Liver (tissue), 9 donors: ENCODE data around the gene SCLY. TPM values are rescaled to one million over a fixed set of nuclear protein-coding genes. Genes with fewer than 3 reads are reported as not detected.
A peak's percentile ranks its signal among the peaks of the same experiment; 100 is the strongest.

ENCODE experiments used
- DNase-seq: peaks from one replicate; pipeline ENCODE4 v3.0.0-alpha.2; 2017; ENCODE audit warnings: low spot score
- H3K27ac ChIP-seq, 2 donors: one replicate each; pipeline ENCODE4 v1.7.0; 2013; ENCODE audit warnings: inconsistent platforms in 2 of 2, low read length in 2 of 2, control low read depth in 1 of 2, low read depth in 1 of 2, mild to moderate bottlenecking in 1 of 2
- H3K27me3 ChIP-seq, 4 donors: one replicate each; pipeline versions ENCODE4 v1.6.1 to v1.7.0; 2013; ENCODE audit warnings: low read length in 3 of 4, inconsistent platforms in 1 of 4, mild to moderate bottlenecking in 1 of 4, moderate library complexity in 1 of 4; ENCODE audit not compliant: control insufficient read depth in 4 of 4, insufficient read depth in 4 of 4
- H3K36me3 ChIP-seq, 4 donors: one replicate each; pipeline versions ENCODE4 v1.6.1 to v1.7.0; 2013; ENCODE audit warnings: low read length in 3 of 4, mild to moderate bottlenecking in 3 of 4, low read depth in 1 of 4, moderate library complexity in 1 of 4; ENCODE audit not compliant: control insufficient read depth in 4 of 4, insufficient read depth in 3 of 4
- H3K4me1 ChIP-seq, 4 donors: one replicate each; pipeline versions ENCODE4 v1.6.1 to v1.7.0; 2013; ENCODE audit warnings: low read length in 3 of 4, mild to moderate bottlenecking in 3 of 4, moderate library complexity in 1 of 4; ENCODE audit not compliant: control insufficient read depth in 4 of 4, insufficient read depth in 4 of 4
- H3K4me3 ChIP-seq, 3 donors: one replicate each; pipeline versions ENCODE4 v1.6.1 to v1.7.0; 2013; ENCODE audit warnings: low read length in 3 of 3, control low read depth in 1 of 3, low read depth in 1 of 3, mild to moderate bottlenecking in 1 of 3
- H3K9ac ChIP-seq, 2 donors: one replicate each; pipeline ENCODE4 v1.7.0; 2013; ENCODE audit warnings: low read length in 2 of 2, mild to moderate bottlenecking in 2 of 2, moderate library complexity in 2 of 2, control low read depth in 1 of 2, low read depth in 1 of 2
- H3K9me3 ChIP-seq, 4 donors: one replicate each; pipeline versions ENCODE4 v1.6.1 to v1.7.0; 2013; ENCODE audit warnings: low read length in 3 of 4; ENCODE audit not compliant: control insufficient read depth in 4 of 4
- EGR1 ChIP-seq, 2 donors: IDR thresholded peaks; 2 replicates each; pipeline ENCODE4 v1.6.1; 2016 to 2018; ENCODE audit warnings: antibody characterized with exemption in 2 of 2, low read depth in 2 of 2
- FOXA1 ChIP-seq: IDR thresholded peaks from 2 replicates; pipeline ENCODE4 v1.6.1; 2016; ENCODE audit warnings: antibody characterized with exemption
- FOXA2 ChIP-seq: IDR thresholded peaks from 2 replicates; pipeline ENCODE4 v1.6.1; 2016; ENCODE audit warnings: antibody characterized with exemption
- GABPA ChIP-seq, 2 donors: IDR thresholded peaks in 1 of 2; conservative IDR thresholded peaks in 1 of 2; 2 replicates each; pipeline ENCODE4 v1.6.1; 2016; ENCODE audit warnings: antibody characterized with exemption in 2 of 2, mild to moderate bottlenecking in 1 of 2, moderate library complexity in 1 of 2
- HNF4A ChIP-seq, 2 donors: conservative IDR thresholded peaks; 2 replicates each; pipeline ENCODE4 v1.6.1; 2016; ENCODE audit warnings: antibody characterized with exemption in 2 of 2, mild to moderate bottlenecking in 2 of 2
- HNF4G ChIP-seq: IDR thresholded peaks from 2 replicates; pipeline ENCODE4 v1.6.1; 2016; ENCODE audit warnings: antibody characterized with exemption
- NR2F2 ChIP-seq: IDR thresholded peaks from 2 replicates; pipeline ENCODE4 v1.6.1; 2016; ENCODE audit warnings: antibody characterized with exemption
- RAD21 ChIP-seq, 2 donors: IDR thresholded peaks; 2 replicates each; pipeline ENCODE4 v1.6.1; 2016; ENCODE audit warnings: antibody characterized with exemption in 2 of 2, mild to moderate bottlenecking in 2 of 2
- RXRA ChIP-seq, 2 donors: IDR thresholded peaks; 2 replicates each; pipeline ENCODE4 v1.6.1; 2017 to 2018; ENCODE audit warnings: antibody characterized with exemption in 2 of 2, mild to moderate bottlenecking in 1 of 2
- YY1 ChIP-seq: IDR thresholded peaks from 2 replicates; pipeline ENCODE4 v1.6.1; 2016; ENCODE audit warnings: antibody characterized with exemption, mild to moderate bottlenecking
- WGBS: extraction: QIAGEN DNeasy Blood & Tissue Kit; methylation state at CpG from one replicate; pipeline ENCODE4 v1.1.7; 2013; 5-methylcytosine and 5-hydroxymethylcytosine counted together
- polyA plus RNA-seq, 2 donors: library from polyadenylated mRNA; stranded (reverse) in 1 of 2; unstranded in 1 of 2; fragments of 200-250 nt in 1 of 2; fragments of >200 nt in 1 of 2; fragmentation: Nextera tagmentation in 1 of 2; extraction: Ambion mirVana in 1 of 2; gene quantifications; one replicate each; pipeline versions ENCODE4 v1.2.1 to v1.2.3, GENCODE V29; 2013 to 2015
- total RNA-seq, 2 donors: library from RNA; depleted of rRNA; stranded (reverse); fragments of >200 nt; gene quantifications; one replicate each; pipeline ENCODE4 v1.2.3, GENCODE V29; 2014
- TF ChIP-seq, protein P1 (sequence below): IDR thresholded peaks from 2 replicates; pipeline ENCODE4 v1.6.1; 2016; ENCODE audit warnings: antibody characterized with exemption, mild to moderate bottlenecking
- TF ChIP-seq, protein P2 (sequence below): IDR thresholded peaks from 2 replicates; pipeline ENCODE4 v1.6.1; 2016; ENCODE audit warnings: antibody characterized with exemption
- TF ChIP-seq, protein P3 (sequence below): IDR thresholded peaks from 2 replicates; pipeline ENCODE4 v1.6.1; 2016; ENCODE audit warnings: antibody characterized with exemption
- TF ChIP-seq, protein P4 (sequence below): fragments of 150-350 bp; IDR thresholded peaks from 2 replicates; pipeline ENCODE4 v1.5.1; 2017; ENCODE audit warnings: improper control_type of control experiment, low read depth, low read length; ENCODE audit not compliant: missing input control
- TF ChIP-seq, protein P5 (sequence below): IDR thresholded peaks from 2 replicates; pipeline ENCODE4 v1.6.1; 2016; ENCODE audit warnings: antibody characterized with exemption
- donor health status: healthy.
- donor health status: healthy.
- donor health status: healthy.
- donor health status: healthy.
- donor health status: healthy.

Gene SCLY
- total and polyA plus RNA-seq, 4 donors = 21.6 to 39.2 (median 25.0) TPM

DNA sequence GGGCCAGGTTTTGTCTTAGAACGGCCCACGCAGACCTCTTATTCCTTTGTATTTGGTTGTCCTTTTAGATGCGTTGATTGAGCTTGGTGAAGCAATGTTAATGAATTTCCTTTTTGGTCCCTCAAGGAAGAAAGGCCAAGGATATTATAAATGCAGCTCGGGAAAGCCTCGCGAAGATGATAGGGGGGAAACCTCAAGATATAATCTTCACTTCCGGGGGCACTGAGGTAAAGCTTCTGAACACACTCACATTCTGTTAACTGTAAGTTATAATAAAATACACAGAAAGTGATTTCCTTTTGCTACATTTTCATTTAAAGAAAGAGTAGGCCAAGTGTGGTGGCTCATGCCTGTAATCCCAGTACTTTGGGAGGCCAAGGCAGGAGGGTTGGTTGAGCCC is 7.1 kb downstream of the SCLY start:
- no peaks in the 10 kb centered on the region for H3K27me3 ChIP-seq
- no peak for DNase-seq
- H3K9me3 ChIP-seq = peaks cover 0 to 9% (median 0%) of the 10 kb centered on the region in 4 donors
- TF ChIP-seq FOXA2 = no peak
- TF ChIP-seq HNF4A (conservative IDR thresholded peaks at IDR 0.05) = no peak
- no peak for TF ChIP-seq YY1
- TF ChIP-seq, protein P1, sequence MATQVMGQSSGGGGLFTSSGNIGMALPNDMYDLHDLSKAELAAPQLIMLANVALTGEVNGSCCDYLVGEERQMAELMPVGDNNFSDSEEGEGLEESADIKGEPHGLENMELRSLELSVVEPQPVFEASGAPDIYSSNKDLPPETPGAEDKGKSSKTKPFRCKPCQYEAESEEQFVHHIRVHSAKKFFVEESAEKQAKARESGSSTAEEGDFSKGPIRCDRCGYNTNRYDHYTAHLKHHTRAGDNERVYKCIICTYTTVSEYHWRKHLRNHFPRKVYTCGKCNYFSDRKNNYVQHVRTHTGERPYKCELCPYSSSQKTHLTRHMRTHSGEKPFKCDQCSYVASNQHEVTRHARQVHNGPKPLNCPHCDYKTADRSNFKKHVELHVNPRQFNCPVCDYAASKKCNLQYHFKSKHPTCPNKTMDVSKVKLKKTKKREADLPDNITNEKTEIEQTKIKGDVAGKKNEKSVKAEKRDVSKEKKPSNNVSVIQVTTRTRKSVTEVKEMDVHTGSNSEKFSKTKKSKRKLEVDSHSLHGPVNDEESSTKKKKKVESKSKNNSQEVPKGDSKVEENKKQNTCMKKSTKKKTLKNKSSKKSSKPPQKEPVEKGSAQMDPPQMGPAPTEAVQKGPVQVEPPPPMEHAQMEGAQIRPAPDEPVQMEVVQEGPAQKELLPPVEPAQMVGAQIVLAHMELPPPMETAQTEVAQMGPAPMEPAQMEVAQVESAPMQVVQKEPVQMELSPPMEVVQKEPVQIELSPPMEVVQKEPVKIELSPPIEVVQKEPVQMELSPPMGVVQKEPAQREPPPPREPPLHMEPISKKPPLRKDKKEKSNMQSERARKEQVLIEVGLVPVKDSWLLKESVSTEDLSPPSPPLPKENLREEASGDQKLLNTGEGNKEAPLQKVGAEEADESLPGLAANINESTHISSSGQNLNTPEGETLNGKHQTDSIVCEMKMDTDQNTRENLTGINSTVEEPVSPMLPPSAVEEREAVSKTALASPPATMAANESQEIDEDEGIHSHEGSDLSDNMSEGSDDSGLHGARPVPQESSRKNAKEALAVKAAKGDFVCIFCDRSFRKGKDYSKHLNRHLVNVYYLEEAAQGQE = no peak
- TF ChIP-seq, protein P2, sequence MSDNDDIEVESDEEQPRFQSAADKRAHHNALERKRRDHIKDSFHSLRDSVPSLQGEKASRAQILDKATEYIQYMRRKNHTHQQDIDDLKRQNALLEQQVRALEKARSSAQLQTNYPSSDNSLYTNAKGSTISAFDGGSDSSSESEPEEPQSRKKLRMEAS = no peak
- TF ChIP-seq GABPA (IDR thresholded peaks at IDR 0.05 in 1 of 2, conservative IDR thresholded peaks at IDR 0.05 in 1 of 2) = no peak
- TF ChIP-seq, protein P3, sequence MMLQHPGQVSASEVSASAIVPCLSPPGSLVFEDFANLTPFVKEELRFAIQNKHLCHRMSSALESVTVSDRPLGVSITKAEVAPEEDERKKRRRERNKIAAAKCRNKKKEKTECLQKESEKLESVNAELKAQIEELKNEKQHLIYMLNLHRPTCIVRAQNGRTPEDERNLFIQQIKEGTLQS = no peak
- no peak for TF ChIP-seq RXRA (IDR thresholded peaks at IDR 0.05)
- no peak for TF ChIP-seq NR2F2
- no peak for TF ChIP-seq RAD21 (IDR thresholded peaks at IDR 0.05)
- no peak for TF ChIP-seq EGR1 (IDR thresholded peaks at IDR 0.05; ENCODE audit: low read depth in 2 of 2)
- no peak for TF ChIP-seq FOXA1
- peaks cover 7 to 60% (median 39%) of the 10 kb centered on the region in 4 donors for H3K4me1 ChIP-seq
- no peak overlapping the region for H3K27ac ChIP-seq
- no peak overlapping the region for H3K4me3 ChIP-seq
- WGBS = 93% methylated on average over 7 of the region's 7 CpGs
- H3K9ac ChIP-seq = no peak overlapping the region
- H3K36me3 ChIP-seq = peaks cover 7 to 33% (median 20%) of the 10 kb centered on the region in 4 donors

DNA sequence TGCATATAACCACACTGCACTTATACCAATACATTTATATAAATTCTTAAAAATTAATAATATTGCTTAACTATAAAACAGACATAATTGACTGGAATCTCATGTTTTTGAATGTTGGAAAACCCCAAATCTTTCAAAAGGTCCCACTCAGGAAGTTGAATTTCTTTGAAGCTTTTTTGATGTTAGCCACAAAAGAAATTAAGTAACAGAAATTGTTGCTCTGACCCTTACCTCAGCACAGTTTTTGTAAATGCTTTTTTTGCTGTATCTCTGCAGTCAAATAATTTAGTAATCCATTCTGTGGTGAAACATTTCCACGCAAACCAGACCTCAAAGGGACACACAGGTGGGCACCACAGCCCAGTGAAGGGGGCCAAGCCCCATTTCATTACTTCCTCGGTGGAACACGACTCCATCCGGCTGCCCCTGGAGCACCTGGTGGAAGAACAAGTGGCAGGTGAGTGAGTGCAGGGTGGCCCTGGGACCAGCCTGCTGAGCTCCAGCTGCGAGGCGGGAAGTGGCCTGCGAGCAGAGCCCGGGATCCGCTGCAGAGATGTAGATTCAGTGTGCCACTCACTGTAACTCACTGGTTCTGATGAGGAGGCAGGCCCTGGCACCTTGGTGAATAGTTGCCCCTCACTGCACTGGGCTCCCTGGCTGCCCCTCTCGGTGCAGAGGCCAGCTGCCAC is 8.4 kb downstream of the SCLY start:
- TF ChIP-seq RAD21 (IDR thresholded peaks at IDR 0.05) (no peak), HNF4G (no peak), RXRA (IDR thresholded peaks at IDR 0.05) (no peak)
- TF ChIP-seq, protein P4, sequence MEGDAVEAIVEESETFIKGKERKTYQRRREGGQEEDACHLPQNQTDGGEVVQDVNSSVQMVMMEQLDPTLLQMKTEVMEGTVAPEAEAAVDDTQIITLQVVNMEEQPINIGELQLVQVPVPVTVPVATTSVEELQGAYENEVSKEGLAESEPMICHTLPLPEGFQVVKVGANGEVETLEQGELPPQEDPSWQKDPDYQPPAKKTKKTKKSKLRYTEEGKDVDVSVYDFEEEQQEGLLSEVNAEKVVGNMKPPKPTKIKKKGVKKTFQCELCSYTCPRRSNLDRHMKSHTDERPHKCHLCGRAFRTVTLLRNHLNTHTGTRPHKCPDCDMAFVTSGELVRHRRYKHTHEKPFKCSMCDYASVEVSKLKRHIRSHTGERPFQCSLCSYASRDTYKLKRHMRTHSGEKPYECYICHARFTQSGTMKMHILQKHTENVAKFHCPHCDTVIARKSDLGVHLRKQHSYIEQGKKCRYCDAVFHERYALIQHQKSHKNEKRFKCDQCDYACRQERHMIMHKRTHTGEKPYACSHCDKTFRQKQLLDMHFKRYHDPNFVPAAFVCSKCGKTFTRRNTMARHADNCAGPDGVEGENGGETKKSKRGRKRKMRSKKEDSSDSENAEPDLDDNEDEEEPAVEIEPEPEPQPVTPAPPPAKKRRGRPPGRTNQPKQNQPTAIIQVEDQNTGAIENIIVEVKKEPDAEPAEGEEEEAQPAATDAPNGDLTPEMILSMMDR = no peak
- TF ChIP-seq, protein P1 = no peak
- TF ChIP-seq, protein P5, sequence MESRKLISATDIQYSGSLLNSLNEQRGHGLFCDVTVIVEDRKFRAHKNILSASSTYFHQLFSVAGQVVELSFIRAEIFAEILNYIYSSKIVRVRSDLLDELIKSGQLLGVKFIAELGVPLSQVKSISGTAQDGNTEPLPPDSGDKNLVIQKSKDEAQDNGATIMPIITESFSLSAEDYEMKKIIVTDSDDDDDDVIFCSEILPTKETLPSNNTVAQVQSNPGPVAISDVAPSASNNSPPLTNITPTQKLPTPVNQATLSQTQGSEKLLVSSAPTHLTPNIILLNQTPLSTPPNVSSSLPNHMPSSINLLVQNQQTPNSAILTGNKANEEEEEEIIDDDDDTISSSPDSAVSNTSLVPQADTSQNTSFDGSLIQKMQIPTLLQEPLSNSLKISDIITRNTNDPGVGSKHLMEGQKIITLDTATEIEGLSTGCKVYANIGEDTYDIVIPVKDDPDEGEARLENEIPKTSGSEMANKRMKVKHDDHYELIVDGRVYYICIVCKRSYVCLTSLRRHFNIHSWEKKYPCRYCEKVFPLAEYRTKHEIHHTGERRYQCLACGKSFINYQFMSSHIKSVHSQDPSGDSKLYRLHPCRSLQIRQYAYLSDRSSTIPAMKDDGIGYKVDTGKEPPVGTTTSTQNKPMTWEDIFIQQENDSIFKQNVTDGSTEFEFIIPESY = no peak
- WGBS = 90% methylated on average over 10 of the region's 10 CpGs
- peaks cover 2 to 48% (median 29%) of the 10 kb centered on the region in 4 donors for H3K4me1 ChIP-seq
- DNase-seq = no peak
- H3K36me3 ChIP-seq = peaks cover 8 to 37% (median 27%) of the 10 kb centered on the region in 4 donors
- no peak overlapping the region for H3K4me3 ChIP-seq
- H3K27ac ChIP-seq = peak overlapping the region; percentile 3 to 44
- H3K27me3 ChIP-seq = no peaks in the 10 kb centered on the region
- no peak overlapping the region for H3K9ac ChIP-seq
- H3K9me3 ChIP-seq = peaks cover 0 to 9% (median 0%) of the 10 kb centered on the region in 4 donors
